ENCODE measurements around the gene MPDZ.

- TF ChIP-seq CTCF (IDR thresholded peaks at IDR 0.05; ENCODE audit: low read length) (no peak), EZH2 (IDR thresholded peaks at IDR 0.05; ENCODE audit: borderline replicate concordance, low read length) (no peak)
Observed at GRCh38 chr9:13078164-13078563, 201.3 kb downstream of the MPDZ start.

Data from OCI-LY1 (cell line).